Neuronal stem cell (in vitro differentiated cells): Measurements from ENCODE around the gene UPF1.
A peak's percentile ranks its signal among the peaks of the same experiment; 100 is the strongest.

Experiments
- DNase-seq: peaks from one replicate; pipeline ENCODE4 v3.0.0-alpha.2; 2013; ENCODE audit warnings: low spot score
- H2AFZ ChIP-seq: one replicate; pipeline ENCODE4 v1.6.1; 2013; ENCODE audit warnings: mild to moderate bottlenecking, low read length, inconsistent platforms
- H2AK5ac ChIP-seq: 2 replicates; pipeline ENCODE4 v1.6.1; 2013; ENCODE audit warnings: low read depth, mild to moderate bottlenecking, inconsistent platforms, low read length, moderate library complexity, mixed read lengths
- H2BK120ac ChIP-seq: 2 replicates; pipeline ENCODE4 v1.6.1; 2013; ENCODE audit warnings: low read depth, mild to moderate bottlenecking, inconsistent platforms, low read length, moderate library complexity, mixed read lengths
- H2BK12ac ChIP-seq: one replicate; pipeline ENCODE4 v1.6.1; 2013; ENCODE audit warnings: low read length, inconsistent platforms
- H2BK15ac ChIP-seq: 2 replicates; pipeline ENCODE4 v1.6.1; 2013; ENCODE audit warnings: mild to moderate bottlenecking, low read length, inconsistent platforms, mixed read lengths
- H2BK5ac ChIP-seq: one replicate; pipeline ENCODE4 v1.6.1; 2013; ENCODE audit warnings: inconsistent platforms, mild to moderate bottlenecking, low read length, moderate library complexity
- H3K14ac ChIP-seq: one replicate; pipeline ENCODE4 v1.6.1; 2013; ENCODE audit warnings: low read length, inconsistent platforms
- H3K18ac ChIP-seq: 2 replicates; pipeline ENCODE4 v1.6.1; 2013; ENCODE audit warnings: low read length, inconsistent platforms
- H3K23ac ChIP-seq: 2 replicates; pipeline ENCODE4 v1.6.1; 2013; ENCODE audit warnings: low read depth, mild to moderate bottlenecking, mixed read lengths, low read length, inconsistent platforms; ENCODE audit not compliant: poor library complexity
- H3K27ac ChIP-seq: replicated peaks from 3 replicates; pipeline ENCODE4 v1.5.1; 2013; ENCODE audit warnings: low read length, inconsistent platforms
- H3K27me3 ChIP-seq, 3 experiments: 2 replicates each; pipeline ENCODE4 v1.6.1; 2013; ENCODE audit warnings: low read length in 3 of 3, mild to moderate bottlenecking in 2 of 3, inconsistent platforms in 1 of 3, low read depth in 1 of 3, mixed read lengths in 1 of 3, moderate library complexity in 1 of 3; ENCODE audit not compliant: control insufficient read depth in 3 of 3, insufficient read depth in 3 of 3
- H3K36me3 ChIP-seq, 2 donors: replicated peaks in 1 of 2; 2 replicates each; pipeline ENCODE4 v1.6.1; 2013; ENCODE audit warnings: low read length in 2 of 2; ENCODE audit not compliant: control insufficient read depth in 2 of 2, insufficient read depth in 2 of 2
- H3K4ac ChIP-seq: 2 replicates; pipeline ENCODE4 v1.6.1; 2013; ENCODE audit warnings: inconsistent platforms, mild to moderate bottlenecking, low read length, moderate library complexity
- H3K4me1 ChIP-seq, 2 donors: 1 replicate in 1 of 2; 2 replicates in 1 of 2; pipeline ENCODE4 v1.6.1; 2013; ENCODE audit warnings: low read length in 2 of 2, low read depth in 1 of 2; ENCODE audit not compliant: control insufficient read depth in 2 of 2, insufficient read depth in 1 of 2
- H3K4me2 ChIP-seq: one replicate; pipeline ENCODE4 v1.6.1; 2013; ENCODE audit warnings: mild to moderate bottlenecking, low read length, inconsistent platforms; ENCODE audit not compliant: insufficient read depth, poor library complexity, severe bottlenecking
- H3K4me3 ChIP-seq, 2 donors: 2 replicates each; pipeline ENCODE4 v1.5.1; 2013; ENCODE audit warnings: low read length in 2 of 2, mild to moderate bottlenecking in 2 of 2, inconsistent platforms in 1 of 2, moderate library complexity in 1 of 2
- H3K79me1 ChIP-seq: one replicate; pipeline ENCODE4 v1.6.1; 2013; ENCODE audit warnings: low read depth, mild to moderate bottlenecking, inconsistent platforms, low read length, moderate library complexity
- H3K9ac ChIP-seq: one replicate; pipeline ENCODE4 v1.6.1; 2013; ENCODE audit warnings: mild to moderate bottlenecking, low read depth, low read length, inconsistent platforms; ENCODE audit not compliant: poor library complexity
- H3K9me3 ChIP-seq, 2 donors: replicated peaks in 1 of 2; 2 replicates each; pipeline versions ENCODE3 to v1.6.1; 2013; ENCODE audit warnings: low read length in 2 of 2, mild to moderate bottlenecking in 2 of 2, inconsistent platforms in 1 of 2, low read depth in 1 of 2, mixed read lengths in 1 of 2, moderate library complexity in 1 of 2; ENCODE audit not compliant: control insufficient read depth in 2 of 2, insufficient read depth in 1 of 2
- H4K8ac ChIP-seq: one replicate; pipeline ENCODE4 v1.6.1; 2013; ENCODE audit warnings: low read depth, mild to moderate bottlenecking, inconsistent platforms, low read length, moderate library complexity
- H4K91ac ChIP-seq: one replicate; pipeline ENCODE4 v1.6.1; 2013; ENCODE audit warnings: low read length, low read depth, mild to moderate bottlenecking, inconsistent platforms; ENCODE audit not compliant: poor library complexity
- WGBS, 2 donors: extraction: QIAGEN DNeasy Blood & Tissue Kit; methylation state at CpG; one replicate each; pipeline ENCODE4 v1.1.7; 2013; ENCODE audit warnings: missing lambda C conversion rate in 2 of 2, mixed read lengths in 1 of 2; ENCODE audit not compliant: insufficient read length in 2 of 2, insufficient replicate concordance in 1 of 2; ENCODE audit errors: extremely low coverage in 2 of 2; 5-methylcytosine and 5-hydroxymethylcytosine counted together

UPF1 gene

DNA sequence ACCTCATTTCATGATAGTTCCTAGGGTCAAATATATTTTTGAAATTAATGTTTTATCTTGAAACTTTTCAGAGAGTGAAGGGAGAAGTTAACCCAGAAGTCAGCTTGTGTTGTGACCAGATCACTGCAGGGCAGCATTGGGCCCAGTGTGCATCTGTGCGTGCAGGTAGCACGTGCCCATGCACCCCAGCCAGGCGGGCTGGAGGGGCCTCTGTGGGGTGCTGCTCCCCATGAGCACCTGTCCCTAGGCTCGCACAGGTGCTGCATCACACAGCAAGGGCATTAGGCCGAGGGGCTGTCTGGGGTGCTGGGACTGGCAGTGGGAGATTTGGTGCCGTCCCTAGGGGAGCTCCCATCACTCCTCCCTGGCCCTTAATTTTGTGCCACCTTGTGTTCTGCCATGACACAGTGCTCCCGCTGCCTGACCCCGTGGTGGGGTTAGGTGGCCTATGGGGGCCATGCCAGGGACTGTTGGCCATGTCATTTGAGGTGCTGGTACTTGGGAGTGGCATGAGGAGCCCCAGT is 13.1 kb downstream of the UPF1 start:
- Histone ChIP-seq H4K91ac (no peak overlapping the region), H3K4me3 (no peak overlapping the region), H3K18ac (no peak overlapping the region), H2BK5ac (no peak overlapping the region), H2BK15ac (no peak overlapping the region), H3K9me3 (no peaks in the 10 kb centered on the region), H3K23ac (no peak overlapping the region), H2BK12ac (no peak overlapping the region), H3K9ac (no peak overlapping the region), H2AK5ac (no peak overlapping the region), H3K4me2 (no peak overlapping the region), H3K4me1 (peaks cover 6 to 15% of the 10 kb centered on the region in 2 donors), H2AFZ (no peak overlapping the region), H3K27ac (no peak overlapping the region), H3K14ac (no peak overlapping the region), H4K8ac (no peak overlapping the region), H3K36me3 (peaks cover 17 to 30% of the 10 kb centered on the region in 2 donors), H3K4ac (no peak overlapping the region), H2BK120ac (no peak overlapping the region), H3K79me1 (peaks cover 26% of the 10 kb centered on the region), H3K27me3 (no peaks in the 10 kb centered on the region)
- no peak for DNase-seq
- no CpG with 5 or more reads among the region's 8 CpGs for WGBS, 2 donors

DNA sequence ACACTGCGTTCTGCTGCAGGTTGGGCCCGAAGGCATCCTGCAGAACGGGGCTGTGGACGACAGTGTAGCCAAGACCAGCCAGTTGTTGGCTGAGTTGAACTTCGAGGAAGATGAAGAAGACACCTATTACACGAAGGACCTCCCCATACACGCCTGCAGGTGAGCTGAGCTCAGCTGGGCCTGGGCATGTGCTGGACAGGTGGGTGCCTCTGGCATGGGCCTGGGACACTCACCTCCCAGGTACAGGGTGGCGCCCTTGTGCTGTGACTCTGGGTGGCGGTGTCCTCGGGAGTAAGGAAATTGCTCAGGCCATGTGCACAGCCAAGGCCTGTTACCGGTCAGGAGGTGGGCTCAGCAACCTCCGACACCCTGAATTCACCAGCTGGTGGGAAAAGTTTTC is 14.2 kb downstream of the UPF1 start:
- no peak overlapping the region for H3K14ac ChIP-seq
- H3K27ac ChIP-seq = no peak overlapping the region
- H3K9me3 ChIP-seq = no peaks in the 10 kb centered on the region
- H2AK5ac ChIP-seq = no peak overlapping the region
- H3K18ac ChIP-seq = no peak overlapping the region
- no peak overlapping the region for H3K23ac ChIP-seq
- no peak overlapping the region for H2AFZ ChIP-seq
- no peak overlapping the region for H4K8ac ChIP-seq
- DNase-seq = no peak
- H3K27me3 ChIP-seq = no peaks in the 10 kb centered on the region
- no peak overlapping the region for H3K4ac ChIP-seq
- no peak overlapping the region for H2BK12ac ChIP-seq
- peaks cover 30% of the 10 kb centered on the region for H3K79me1 ChIP-seq
- H3K36me3 ChIP-seq = peaks cover 25 to 41% of the 10 kb centered on the region in 2 donors
- peaks cover 0 to 7% of the 10 kb centered on the region in 2 donors for H3K4me1 ChIP-seq
- no peak overlapping the region for H2BK120ac ChIP-seq
- WGBS, 2 donors = no CpG with 5 or more reads among the region's 12 CpGs
- H3K4me3 ChIP-seq = no peak overlapping the region
- H2BK5ac ChIP-seq = no peak overlapping the region
- H3K4me2 ChIP-seq = no peak overlapping the region
- H4K91ac ChIP-seq = no peak overlapping the region
- H3K9ac ChIP-seq = no peak overlapping the region
- no peak overlapping the region for H2BK15ac ChIP-seq

DNA sequence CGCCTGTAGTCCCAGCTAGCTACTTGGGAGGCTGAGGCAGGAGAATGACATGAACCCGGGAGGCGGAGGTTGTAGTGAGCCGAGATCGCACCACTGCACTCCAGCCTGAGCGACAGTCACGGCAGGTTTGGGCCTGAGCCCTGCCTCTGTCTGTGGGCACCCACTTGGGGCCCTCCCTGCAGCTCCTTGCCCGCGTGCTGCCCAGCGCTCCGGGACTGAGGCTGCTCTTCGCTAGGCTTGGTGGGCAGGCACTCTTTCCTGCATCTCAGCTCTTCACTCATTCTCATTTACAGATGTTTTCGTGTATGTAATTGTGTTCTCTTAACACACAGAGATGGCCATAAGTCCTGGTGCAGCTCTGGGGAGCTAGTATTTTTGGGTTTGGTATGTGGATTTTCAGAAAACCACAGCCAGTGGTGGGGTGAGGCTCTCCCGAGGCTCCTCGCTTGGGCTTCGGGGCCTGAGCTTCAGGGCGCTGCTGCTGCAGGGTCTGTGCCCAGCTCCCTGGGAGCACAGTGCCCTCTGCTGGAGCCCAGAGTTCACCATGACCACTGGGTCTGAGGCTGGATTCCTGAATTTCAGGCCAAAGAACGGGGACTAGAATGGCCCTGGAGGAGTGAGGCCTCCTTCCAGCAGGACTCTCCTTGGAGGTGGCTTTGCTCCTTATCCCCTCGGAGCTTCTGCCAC is 15.2 kb downstream of the UPF1 start:
- DNase-seq = peak; percentile 69
- H2BK120ac ChIP-seq = no peak overlapping the region

DNA sequence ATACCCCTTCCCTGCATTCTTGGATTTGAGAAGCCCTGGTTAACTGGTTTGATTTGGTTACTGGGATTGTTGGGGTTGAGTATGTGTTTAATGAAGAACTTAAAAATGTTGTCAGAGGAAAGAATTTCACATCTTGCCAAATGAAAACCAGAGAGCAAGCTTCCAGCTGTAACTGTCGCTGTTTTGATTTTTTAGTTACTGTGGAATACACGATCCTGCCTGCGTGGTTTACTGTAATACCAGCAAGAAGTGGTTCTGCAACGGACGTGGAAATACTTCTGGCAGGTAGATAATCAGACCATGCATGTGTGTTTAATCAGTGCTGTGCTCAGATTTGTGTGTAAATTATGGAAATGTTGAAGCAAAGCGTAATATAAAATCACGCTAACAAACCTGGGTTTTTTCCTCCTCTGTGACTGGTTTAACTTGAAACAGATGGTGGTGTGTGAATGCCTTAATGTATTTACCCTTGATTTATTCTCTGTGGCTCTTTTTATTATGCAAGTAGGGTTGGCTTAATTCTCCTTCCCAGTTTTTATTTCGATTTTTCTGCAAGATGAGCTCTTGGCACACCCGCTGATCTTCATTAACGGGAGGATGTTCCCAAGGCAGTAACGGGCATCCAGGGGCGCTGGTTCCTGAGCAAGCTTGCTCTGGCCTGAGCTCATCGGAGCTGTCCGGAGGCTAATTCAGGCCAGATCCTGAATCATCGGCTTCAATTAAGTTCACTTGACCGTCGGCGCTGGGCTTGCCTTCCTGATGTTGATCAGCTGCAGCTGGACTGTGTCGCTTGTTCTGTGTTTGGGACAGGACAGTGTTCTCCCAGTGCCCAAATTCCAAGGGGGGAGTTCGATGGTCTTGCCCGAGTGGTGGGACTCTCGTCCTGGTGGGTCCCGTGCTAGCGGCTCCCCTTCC is 16.0 kb downstream of the UPF1 start:
- no CpG with 5 or more reads among the region's 24 CpGs for WGBS, 2 donors
- Histone ChIP-seq H3K14ac (no peak overlapping the region), H2BK15ac (no peak overlapping the region), H2AK5ac (no peak overlapping the region), H2AFZ (no peak overlapping the region), H2BK5ac (no peak overlapping the region), H3K23ac (no peak overlapping the region), H3K4me2 (no peak overlapping the region), H3K9me3 (no peaks in the 10 kb centered on the region), H3K4me3 (peak overlapping the region in 1 of 2 donors; percentile 32), H3K79me1 (peaks cover 29% of the 10 kb centered on the region), H4K91ac (no peak overlapping the region), H2BK120ac (no peak overlapping the region), H3K27me3 (no peaks in the 10 kb centered on the region), H2BK12ac (no peak overlapping the region), H4K8ac (no peak overlapping the region), H3K9ac (no peak overlapping the region), H3K18ac (no peak overlapping the region), H3K27ac (no peak overlapping the region), H3K4me1 (peaks cover 0 to 1% of the 10 kb centered on the region in 2 donors), H3K36me3 (peaks cover 38 to 60% of the 10 kb centered on the region in 2 donors), H3K4ac (no peak overlapping the region)
- DNase-seq = no peak

More for the DNA sequence above, 15.2 kb downstream of the UPF1 start:
- Histone ChIP-seq H2AK5ac (no peak overlapping the region), H3K4me3 (no peak overlapping the region), H3K9me3 (no peaks in the 10 kb centered on the region), H3K4ac (no peak overlapping the region), H3K27me3 (no peaks in the 10 kb centered on the region), H2BK15ac (no peak overlapping the region), H3K36me3 (peaks cover 33 to 52% of the 10 kb centered on the region in 2 donors), H3K79me1 (peaks cover 29% of the 10 kb centered on the region), H2BK12ac (no peak overlapping the region), H3K4me2 (no peak overlapping the region), H2AFZ (no peak overlapping the region), H3K14ac (peak overlapping the region; percentile 47), H3K4me1 (peaks cover 0 to 1% of the 10 kb centered on the region in 2 donors), H4K8ac (no peak overlapping the region), H4K91ac (no peak overlapping the region), H3K27ac (no peak overlapping the region), H3K9ac (peak overlapping the region; percentile 57), H2BK5ac (no peak overlapping the region), H3K23ac (no peak overlapping the region), H3K18ac (no peak overlapping the region)
- WGBS, 2 donors = no CpG with 5 or more reads among the region's 19 CpGs
